Astrocyte (in vitro differentiated cells and primary cell): ENCODE results near the gene EXOSC3. TPM values are rescaled to one million over a fixed set of nuclear protein-coding genes. Genes with fewer than 3 reads are reported as not detected.

Experiments used
- DNase-seq: peaks from one replicate; pipeline ENCODE4 v3.0.0-alpha.2; 2010; ENCODE audit warnings: low read depth
- FAIRE-seq: peaks from 2 replicates; lab custom pipeline; 2011; peaks lifted over from hg19 to GRCh38; lab: Jason Lieb, UNC
- H2AFZ ChIP-seq: 2 replicates; pipeline ENCODE4 v1.6.0; 2012; ENCODE audit warnings: low read depth, low read length, inconsistent platforms
- H3K27ac ChIP-seq: 2 replicates; pipeline ENCODE4 v1.5.1; 2011; ENCODE audit warnings: low read depth, low read length, inconsistent platforms
- H3K27me3 ChIP-seq: 2 replicates; pipeline ENCODE4 v1.6.0; 2011; ENCODE audit warnings: low read length, inconsistent platforms; ENCODE audit not compliant: insufficient read depth
- H3K36me3 ChIP-seq: 2 replicates; pipeline ENCODE4 v1.5.1; 2011; ENCODE audit warnings: low read length, inconsistent platforms; ENCODE audit not compliant: insufficient read depth
- H3K4me1 ChIP-seq: 2 replicates; pipeline ENCODE4 v1.5.1; 2011; ENCODE audit warnings: low read length, inconsistent platforms; ENCODE audit not compliant: insufficient read depth
- H3K4me2 ChIP-seq: 2 replicates; pipeline ENCODE4 v1.6.0; 2012; ENCODE audit warnings: low read length, inconsistent platforms
- H3K4me3 ChIP-seq: 2 replicates; pipeline ENCODE4 v1.5.1; 2011; ENCODE audit warnings: low read depth, mild to moderate bottlenecking, low read length, inconsistent platforms; ENCODE audit not compliant: insufficient read depth
- H3K79me2 ChIP-seq: 2 replicates; pipeline ENCODE4 v1.6.0; 2012; ENCODE audit warnings: mild to moderate bottlenecking, low read length, inconsistent platforms; ENCODE audit not compliant: insufficient read depth
- H3K9ac ChIP-seq: 2 replicates; pipeline ENCODE4 v1.6.0; 2012; ENCODE audit warnings: mild to moderate bottlenecking, low read length, inconsistent platforms
- H3K9me3 ChIP-seq: 2 replicates; pipeline ENCODE4 v1.5.1; 2012; ENCODE audit warnings: low read depth, mild to moderate bottlenecking, low read length, inconsistent platforms; ENCODE audit not compliant: insufficient read depth
- H4K20me1 ChIP-seq: 2 replicates; pipeline ENCODE4 v1.6.0; 2012; ENCODE audit warnings: low read length, inconsistent platforms; ENCODE audit not compliant: insufficient read depth
- H3K27ac Mint-ChIP-seq: one replicate; pipeline ENCODE4 v1.8.0; 2021; ENCODE audit warnings: mild to moderate bottlenecking, mixed read lengths; ENCODE audit not compliant: unreplicated experiment
- H3K27me3 Mint-ChIP-seq: one replicate; pipeline ENCODE4 v1.8.0; 2021; ENCODE audit warnings: low read depth, mixed read lengths; ENCODE audit not compliant: unreplicated experiment
- H3K36me3 Mint-ChIP-seq: one replicate; pipeline ENCODE4 v1.8.0; 2021; ENCODE audit warnings: low read depth, mixed read lengths; ENCODE audit not compliant: unreplicated experiment
- H3K4me1 Mint-ChIP-seq: one replicate; pipeline ENCODE4 v1.8.0; 2021; ENCODE audit warnings: low read depth, mixed read lengths; ENCODE audit not compliant: unreplicated experiment
- H3K4me3 Mint-ChIP-seq: one replicate; pipeline ENCODE4 v1.8.0; 2021; ENCODE audit warnings: mild to moderate bottlenecking, moderate library complexity, mixed read lengths; ENCODE audit not compliant: unreplicated experiment
- H3K9me3 Mint-ChIP-seq: one replicate; pipeline ENCODE4 v1.8.0; 2021; ENCODE audit warnings: mild to moderate bottlenecking, mixed read lengths; ENCODE audit not compliant: unreplicated experiment
- EZH2 ChIP-seq: IDR thresholded peaks from 2 replicates; pipeline ENCODE4 v1.6.1; 2012; ENCODE audit warnings: mild to moderate bottlenecking, low read length, inconsistent platforms; ENCODE audit not compliant: insufficient read depth
- total RNA-seq: library from RNA; stranded (reverse); gene quantifications from 2 replicates; pipeline ENCODE4 v1.2.1, GENCODE V29; 2021
- TF ChIP-seq, protein P1 (sequence below): IDR thresholded peaks from 2 replicates; pipeline ENCODE4 v1.5.1; 2011; ENCODE audit warnings: low read depth, mild to moderate bottlenecking, inconsistent platforms, low read length, moderate library complexity; ENCODE audit not compliant: insufficient read depth

The EXOSC3 gene
- total RNA-seq, 1 donor from 2014 or later, result 30.7 TPM

DNA sequence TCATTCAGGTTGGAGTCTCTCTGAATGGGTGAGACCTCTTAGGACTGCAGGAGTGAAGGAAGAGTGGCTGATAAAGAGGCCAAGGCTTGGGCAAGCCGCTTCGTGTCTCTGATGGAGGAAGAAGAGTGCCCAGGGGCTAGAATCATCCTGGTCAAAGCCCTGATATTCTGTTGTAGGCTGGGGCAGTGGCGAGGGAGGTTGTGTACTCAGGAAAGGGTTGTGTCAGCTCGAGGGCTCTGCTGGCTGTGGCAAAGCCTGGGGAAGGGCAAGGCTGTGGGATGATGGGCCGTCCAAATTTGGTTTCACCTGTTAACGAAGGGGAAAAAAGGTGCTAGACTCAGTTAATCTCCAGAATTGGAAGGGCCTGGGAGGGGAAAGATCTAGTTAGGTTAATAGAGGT lies 33.7 kb downstream of the EXOSC3 start:
- Histone ChIP-seq H3K36me3 (no peaks in the 10 kb centered on the region), H2AFZ (no peak overlapping the region), H3K4me1 (peaks cover 9% of the 10 kb centered on the region), H3K27me3 (no peaks in the 10 kb centered on the region), H3K79me2 (peaks cover 10% of the 10 kb centered on the region), H3K4me3 (no peak overlapping the region), H3K4me2 (no peak overlapping the region), H3K9ac (no peak overlapping the region), H3K27ac (no peak overlapping the region), H4K20me1 (no peaks in the 10 kb centered on the region), H3K9me3 (no peaks in the 10 kb centered on the region)
- H3K27ac Mint-ChIP-seq, result no peak overlapping the region
- H3K9me3 Mint-ChIP-seq, result peaks cover 2% of the 10 kb centered on the region
- DNase-seq (no peak), FAIRE-seq (no peak)
- TF ChIP-seq EZH2, result no peak
- TF ChIP-seq, protein P1, sequence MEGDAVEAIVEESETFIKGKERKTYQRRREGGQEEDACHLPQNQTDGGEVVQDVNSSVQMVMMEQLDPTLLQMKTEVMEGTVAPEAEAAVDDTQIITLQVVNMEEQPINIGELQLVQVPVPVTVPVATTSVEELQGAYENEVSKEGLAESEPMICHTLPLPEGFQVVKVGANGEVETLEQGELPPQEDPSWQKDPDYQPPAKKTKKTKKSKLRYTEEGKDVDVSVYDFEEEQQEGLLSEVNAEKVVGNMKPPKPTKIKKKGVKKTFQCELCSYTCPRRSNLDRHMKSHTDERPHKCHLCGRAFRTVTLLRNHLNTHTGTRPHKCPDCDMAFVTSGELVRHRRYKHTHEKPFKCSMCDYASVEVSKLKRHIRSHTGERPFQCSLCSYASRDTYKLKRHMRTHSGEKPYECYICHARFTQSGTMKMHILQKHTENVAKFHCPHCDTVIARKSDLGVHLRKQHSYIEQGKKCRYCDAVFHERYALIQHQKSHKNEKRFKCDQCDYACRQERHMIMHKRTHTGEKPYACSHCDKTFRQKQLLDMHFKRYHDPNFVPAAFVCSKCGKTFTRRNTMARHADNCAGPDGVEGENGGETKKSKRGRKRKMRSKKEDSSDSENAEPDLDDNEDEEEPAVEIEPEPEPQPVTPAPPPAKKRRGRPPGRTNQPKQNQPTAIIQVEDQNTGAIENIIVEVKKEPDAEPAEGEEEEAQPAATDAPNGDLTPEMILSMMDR, result no peak
- no peaks in the 10 kb centered on the region for H3K27me3 Mint-ChIP-seq
- H3K4me3 Mint-ChIP-seq, result no peak overlapping the region
- H3K36me3 Mint-ChIP-seq, result no peaks in the 10 kb centered on the region
- peaks cover 2% of the 10 kb centered on the region for H3K4me1 Mint-ChIP-seq

DNA sequence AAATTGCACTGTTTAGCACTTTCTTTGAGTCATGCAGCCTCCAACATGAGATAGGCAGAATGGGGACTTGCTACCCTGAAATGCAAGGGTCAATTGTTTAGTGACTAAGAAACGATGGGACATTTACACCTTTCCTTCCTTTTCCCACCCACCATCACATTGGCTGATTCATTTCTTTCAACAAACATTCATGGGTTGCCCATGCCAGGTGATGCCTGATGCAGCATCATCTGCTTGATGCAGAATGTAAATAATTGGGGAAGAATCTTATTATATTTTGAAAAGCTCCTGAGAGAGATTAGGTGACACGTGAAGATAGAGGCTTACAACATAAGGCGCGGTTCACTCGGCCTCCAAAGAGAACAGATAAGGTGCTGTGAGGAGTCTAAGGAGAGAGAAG lies 35.7 kb downstream of the EXOSC3 start:
- H3K27ac ChIP-seq, result no peak overlapping the region
- Mint-ChIP-seq H3K4me3 (no peak overlapping the region), H3K9me3 (peaks cover 2% of the 10 kb centered on the region), H3K4me1 (peaks cover 2% of the 10 kb centered on the region), H3K27ac (no peak overlapping the region), H3K36me3 (no peaks in the 10 kb centered on the region), H3K27me3 (peaks cover 12% of the 10 kb centered on the region)
- H3K9ac ChIP-seq, result no peak overlapping the region
- no peaks in the 10 kb centered on the region for H3K36me3 ChIP-seq
- peaks cover 4% of the 10 kb centered on the region for H3K4me1 ChIP-seq
- no peak for TF ChIP-seq EZH2
- TF ChIP-seq, protein P1, result no peak
- no peaks in the 10 kb centered on the region for H4K20me1 ChIP-seq
- no peak for FAIRE-seq
- no peak overlapping the region for H3K4me2 ChIP-seq
- peaks cover 4% of the 10 kb centered on the region for H3K79me2 ChIP-seq
- peaks cover 7% of the 10 kb centered on the region for H3K27me3 ChIP-seq
- DNase-seq, result no peak
- no peak overlapping the region for H3K4me3 ChIP-seq
- H2AFZ ChIP-seq, result no peak overlapping the region
- no peaks in the 10 kb centered on the region for H3K9me3 ChIP-seq

DNA sequence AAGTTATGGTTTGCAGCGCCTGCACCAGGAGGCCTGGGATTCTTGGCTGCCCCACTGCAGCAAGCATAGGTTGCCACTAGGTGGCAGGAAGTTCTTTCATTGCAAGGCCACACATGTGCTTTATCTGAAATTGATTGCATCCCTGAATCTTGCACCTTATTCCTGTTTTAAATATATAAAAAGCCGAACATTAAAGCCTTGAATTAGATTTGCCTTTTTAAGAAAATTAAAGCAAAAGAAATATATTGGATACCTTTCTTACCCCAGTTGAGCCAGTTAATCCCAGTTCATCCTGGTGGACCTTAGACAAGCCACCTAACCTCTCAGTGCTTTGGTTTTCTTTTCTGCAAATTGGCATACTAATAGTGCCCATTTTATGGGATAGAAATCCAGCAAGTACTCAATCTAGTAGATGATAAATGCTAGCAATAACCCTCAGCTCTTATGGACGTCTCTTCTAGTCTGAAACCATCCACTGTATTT lies 37.6 kb downstream of the EXOSC3 start:
- FAIRE-seq, result no peak
- H3K27me3 ChIP-seq, result peaks cover 7% of the 10 kb centered on the region
- no peak overlapping the region for H3K27ac ChIP-seq
- H3K4me1 Mint-ChIP-seq, result peaks cover 2% of the 10 kb centered on the region
- H3K9me3 Mint-ChIP-seq, result no peaks in the 10 kb centered on the region
- no peaks in the 10 kb centered on the region for H3K36me3 ChIP-seq
- no peak overlapping the region for H3K27ac Mint-ChIP-seq
- H2AFZ ChIP-seq, result peak overlapping the region; percentile 35
- H3K9ac ChIP-seq, result no peak overlapping the region
- H3K4me3 Mint-ChIP-seq, result no peak overlapping the region
- H3K27me3 Mint-ChIP-seq, result peaks cover 12% of the 10 kb centered on the region
- peaks cover 3% of the 10 kb centered on the region for H3K4me1 ChIP-seq
- TF ChIP-seq, protein P1, result peak; percentile 94
- no peak for TF ChIP-seq EZH2
- H4K20me1 ChIP-seq, result no peaks in the 10 kb centered on the region
- H3K9me3 ChIP-seq, result no peaks in the 10 kb centered on the region
- no peak overlapping the region for H3K4me2 ChIP-seq
- H3K36me3 Mint-ChIP-seq, result no peaks in the 10 kb centered on the region
- H3K4me3 ChIP-seq, result no peak overlapping the region
- H3K79me2 ChIP-seq, result no peaks in the 10 kb centered on the region
- peak; percentile 36 for DNase-seq
